Measurements from ENCODE around the gene KIRREL3.

The KIRREL3 gene

DNA sequence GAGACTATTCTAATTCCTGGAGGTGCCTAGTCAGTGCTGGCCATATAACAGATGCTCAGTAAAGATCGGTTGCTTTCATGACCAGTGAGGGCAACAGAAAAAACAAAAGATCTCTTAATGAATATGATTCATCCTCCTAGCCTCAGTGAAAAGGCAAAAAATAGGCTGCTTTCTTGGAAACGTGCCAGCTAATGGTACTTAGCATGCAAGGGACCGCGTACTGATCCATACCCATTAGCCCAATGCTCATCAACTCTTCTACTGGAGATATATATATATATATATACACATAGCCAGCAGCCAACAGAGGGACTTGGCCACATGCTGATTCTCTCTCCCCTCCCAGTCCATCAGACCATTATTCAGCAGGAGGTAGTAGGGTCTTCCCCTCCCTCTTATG is 320.4 kb downstream of the KIRREL3 start:
- peaks cover 23% of the 10 kb centered on the region; the same call in 1 of the 2 replicates for H3K27me3 ChIP-seq (ENCODE audit: low read depth, low read length)
- H2AFZ ChIP-seq (ENCODE audit: low read depth, low read length): no peak overlapping the region
- no peaks in the 10 kb centered on the region for H3K9me3 ChIP-seq (ENCODE audit: insufficient read depth, low read length)
- no peaks in the 10 kb centered on the region for H3K4me1 ChIP-seq (ENCODE audit: low read length)
- no peak overlapping the region for H3K4me3 ChIP-seq (ENCODE audit: low read length)
- H3K79me2 ChIP-seq (ENCODE audit: low read length): no peaks in the 10 kb centered on the region
- no peak for TF ChIP-seq EZH2phosphoT487 (IDR thresholded peaks at IDR 0.05; ENCODE audit: low read depth)
- TF ChIP-seq, protein P1, sequence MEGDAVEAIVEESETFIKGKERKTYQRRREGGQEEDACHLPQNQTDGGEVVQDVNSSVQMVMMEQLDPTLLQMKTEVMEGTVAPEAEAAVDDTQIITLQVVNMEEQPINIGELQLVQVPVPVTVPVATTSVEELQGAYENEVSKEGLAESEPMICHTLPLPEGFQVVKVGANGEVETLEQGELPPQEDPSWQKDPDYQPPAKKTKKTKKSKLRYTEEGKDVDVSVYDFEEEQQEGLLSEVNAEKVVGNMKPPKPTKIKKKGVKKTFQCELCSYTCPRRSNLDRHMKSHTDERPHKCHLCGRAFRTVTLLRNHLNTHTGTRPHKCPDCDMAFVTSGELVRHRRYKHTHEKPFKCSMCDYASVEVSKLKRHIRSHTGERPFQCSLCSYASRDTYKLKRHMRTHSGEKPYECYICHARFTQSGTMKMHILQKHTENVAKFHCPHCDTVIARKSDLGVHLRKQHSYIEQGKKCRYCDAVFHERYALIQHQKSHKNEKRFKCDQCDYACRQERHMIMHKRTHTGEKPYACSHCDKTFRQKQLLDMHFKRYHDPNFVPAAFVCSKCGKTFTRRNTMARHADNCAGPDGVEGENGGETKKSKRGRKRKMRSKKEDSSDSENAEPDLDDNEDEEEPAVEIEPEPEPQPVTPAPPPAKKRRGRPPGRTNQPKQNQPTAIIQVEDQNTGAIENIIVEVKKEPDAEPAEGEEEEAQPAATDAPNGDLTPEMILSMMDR (IDR thresholded peaks at IDR 0.05; ENCODE audit: low read depth, low read length): no peak
- no peak overlapping the region for H3K4me2 ChIP-seq (ENCODE audit: low read length)
- no peak overlapping the region for H3K27ac ChIP-seq (ENCODE audit: low read length)
- no peak overlapping the region for H3K9ac ChIP-seq (ENCODE audit: low read length)
- no peaks in the 10 kb centered on the region for H4K20me1 ChIP-seq (ENCODE audit: insufficient read depth, low read length)
- H3K36me3 ChIP-seq (replicated peaks; ENCODE audit: low read depth, low read length): no peaks in the 10 kb centered on the region

DNA sequence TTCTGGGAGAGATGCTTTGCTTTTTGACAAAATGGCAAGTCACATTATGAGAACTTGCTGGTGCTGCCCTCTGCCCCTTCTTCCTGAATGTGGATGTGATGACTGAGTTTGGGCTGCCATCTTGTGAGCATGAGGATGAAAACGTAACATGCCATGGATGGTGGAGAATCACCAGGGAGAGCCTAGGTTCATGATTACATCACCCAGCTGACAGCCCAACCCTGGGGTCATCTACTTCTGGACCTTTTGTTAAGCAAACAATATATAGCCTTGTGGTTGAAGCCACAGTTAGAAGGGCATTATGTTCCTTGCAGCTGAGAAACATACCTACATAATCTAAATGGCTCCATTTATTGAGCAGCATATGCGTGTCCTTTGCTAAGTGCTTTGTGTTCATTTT is 321.5 kb downstream of the KIRREL3 start:
- no peak overlapping the region for H2AFZ ChIP-seq (ENCODE audit: low read depth, low read length)
- no peaks in the 10 kb centered on the region for H3K36me3 ChIP-seq (replicated peaks; ENCODE audit: low read depth, low read length)
- peaks cover 27% of the 10 kb centered on the region for H3K27me3 ChIP-seq (ENCODE audit: low read depth, low read length)
- H3K79me2 ChIP-seq (ENCODE audit: low read length): no peaks in the 10 kb centered on the region
- TF ChIP-seq, protein P1 (IDR thresholded peaks at IDR 0.05; ENCODE audit: low read depth, low read length): no peak
- TF ChIP-seq EZH2phosphoT487 (IDR thresholded peaks at IDR 0.05; ENCODE audit: low read depth): no peak
- H3K27ac ChIP-seq (ENCODE audit: low read length): no peak overlapping the region
- no peak overlapping the region for H3K9ac ChIP-seq (ENCODE audit: low read length)
- no peaks in the 10 kb centered on the region for H3K4me1 ChIP-seq (ENCODE audit: low read length)
- H4K20me1 ChIP-seq (ENCODE audit: insufficient read depth, low read length): no peaks in the 10 kb centered on the region
- H3K4me2 ChIP-seq (ENCODE audit: low read length): no peak overlapping the region
- no peaks in the 10 kb centered on the region for H3K9me3 ChIP-seq (ENCODE audit: insufficient read depth, low read length)
- no peak overlapping the region for H3K4me3 ChIP-seq (ENCODE audit: low read length)

DNA sequence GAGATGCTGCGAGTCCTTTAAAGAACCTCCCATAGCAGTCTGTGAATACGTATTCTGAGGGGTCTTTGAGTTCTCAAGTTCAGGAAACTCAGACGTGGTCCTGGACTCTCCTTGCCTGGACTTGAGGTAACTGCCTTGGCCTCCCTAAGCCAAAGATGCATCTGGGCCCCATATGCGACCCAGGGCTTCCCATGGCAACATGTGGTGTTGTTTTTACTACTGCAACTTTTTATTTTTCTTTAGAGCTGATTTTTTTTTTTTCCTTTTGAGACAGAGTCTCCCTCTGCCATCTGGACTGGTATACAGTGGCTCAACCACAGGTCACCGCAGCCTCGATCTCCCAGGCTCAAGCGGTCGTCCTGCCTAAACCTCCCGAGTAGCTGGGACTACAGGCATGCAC is 324.0 kb downstream of the KIRREL3 start:
- no peaks in the 10 kb centered on the region for H4K20me1 ChIP-seq (ENCODE audit: insufficient read depth, low read length)
- H3K4me1 ChIP-seq (ENCODE audit: low read length): no peaks in the 10 kb centered on the region
- TF ChIP-seq EZH2phosphoT487 (IDR thresholded peaks at IDR 0.05; ENCODE audit: low read depth): no peak
- TF ChIP-seq, protein P1 (IDR thresholded peaks at IDR 0.05; ENCODE audit: low read depth, low read length): no peak
- no peak overlapping the region for H3K4me2 ChIP-seq (ENCODE audit: low read length)
- peaks cover 42% of the 10 kb centered on the region for H3K27me3 ChIP-seq (ENCODE audit: low read depth, low read length)
- no peak overlapping the region for H2AFZ ChIP-seq (ENCODE audit: low read depth, low read length)
- H3K36me3 ChIP-seq (replicated peaks; ENCODE audit: low read depth, low read length): no peaks in the 10 kb centered on the region
- H3K4me3 ChIP-seq (ENCODE audit: low read length): no peak overlapping the region
- H3K9me3 ChIP-seq (ENCODE audit: insufficient read depth, low read length): no peaks in the 10 kb centered on the region
- no peak overlapping the region for H3K9ac ChIP-seq (ENCODE audit: low read length)
- H3K79me2 ChIP-seq (ENCODE audit: low read length): no peaks in the 10 kb centered on the region
- no peak overlapping the region for H3K27ac ChIP-seq (ENCODE audit: low read length)

DNA sequence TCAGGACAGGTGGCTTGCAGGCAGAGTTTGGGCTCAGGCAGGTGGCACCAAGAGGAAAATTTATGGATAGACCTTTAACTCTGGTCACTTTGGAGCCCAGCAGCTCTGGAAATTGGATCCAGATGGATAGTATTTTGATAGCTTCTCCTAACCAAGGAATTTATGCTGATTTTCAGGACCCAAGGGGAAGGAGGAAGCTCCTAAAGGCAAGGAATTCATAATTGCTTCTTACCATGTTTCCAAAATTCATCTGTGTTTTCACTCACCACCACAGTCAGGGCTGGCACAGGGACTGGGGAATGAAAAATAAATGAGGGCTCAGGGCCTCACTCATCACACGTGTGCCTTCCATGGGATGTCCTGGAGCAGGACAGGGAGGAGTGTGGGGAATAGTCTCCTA is 327.3 kb downstream of the KIRREL3 start:
- H3K79me2 ChIP-seq (ENCODE audit: low read length): no peaks in the 10 kb centered on the region
- H3K9me3 ChIP-seq (ENCODE audit: insufficient read depth, low read length): no peaks in the 10 kb centered on the region
- H3K27ac ChIP-seq (ENCODE audit: low read length): no peak overlapping the region
- no peak overlapping the region for H3K4me3 ChIP-seq (ENCODE audit: low read length)
- H4K20me1 ChIP-seq (ENCODE audit: insufficient read depth, low read length): no peaks in the 10 kb centered on the region
- TF ChIP-seq EZH2phosphoT487 (IDR thresholded peaks at IDR 0.05; ENCODE audit: low read depth): no peak
- TF ChIP-seq, protein P1 (IDR thresholded peaks at IDR 0.05; ENCODE audit: low read depth, low read length): no peak
- H3K27me3 ChIP-seq (ENCODE audit: low read depth, low read length): peaks cover 39% of the 10 kb centered on the region
- H3K4me2 ChIP-seq (ENCODE audit: low read length): no peak overlapping the region
- no peaks in the 10 kb centered on the region for H3K4me1 ChIP-seq (ENCODE audit: low read length)
- no peak overlapping the region for H2AFZ ChIP-seq (ENCODE audit: low read depth, low read length)
- no peak overlapping the region for H3K9ac ChIP-seq (ENCODE audit: low read length)
- H3K36me3 ChIP-seq (replicated peaks; ENCODE audit: low read depth, low read length): no peaks in the 10 kb centered on the region
